Measurements from ENCODE around the gene ACTR1A.

ACTR1A gene

GRCh38 chr10:102491136-102491535 lies 11.4 kb downstream of the ACTR1A start:
- no peak overlapping the region for H3K4me3 ChIP-seq (replicated peaks; ENCODE audit: low read depth, low read length)
- DNase-seq (ENCODE audit: low read depth): no peak
- TF ChIP-seq CTCF (IDR thresholded peaks at IDR 0.05; ENCODE audit: low read length, missing control alignments): no peak

- DNase-seq (ENCODE audit: low read depth): no peak
- no peak overlapping the region for H3K4me3 ChIP-seq (replicated peaks; ENCODE audit: low read depth, low read length)
Observed at GRCh38 chr10:102485093-102485784, 17.3 kb downstream of the ACTR1A start.

GRCh38 chr10:102484021-102484420 lies 18.5 kb downstream of the ACTR1A start:
- no peak overlapping the region for H3K4me3 ChIP-seq (replicated peaks; ENCODE audit: low read depth, low read length)
- no peak for DNase-seq (ENCODE audit: low read depth)
- TF ChIP-seq CTCF (IDR thresholded peaks at IDR 0.05; ENCODE audit: low read length, missing control alignments): no peak

More at GRCh38 chr10:102485093-102485784, 17.3 kb downstream of the ACTR1A start:
- no peak for TF ChIP-seq CTCF (IDR thresholded peaks at IDR 0.05; ENCODE audit: low read length, missing control alignments)

- DNase-seq (ENCODE audit: low read depth): no peak
- no peak overlapping the region for H3K4me3 ChIP-seq (replicated peaks; ENCODE audit: low read depth, low read length)
- TF ChIP-seq CTCF (IDR thresholded peaks at IDR 0.05; ENCODE audit: low read length, missing control alignments): no peak
Observed at GRCh38 chr10:102480396-102480795, 22.1 kb downstream of the ACTR1A start.

- DNase-seq (ENCODE audit: low read depth): no peak
- no peak for TF ChIP-seq CTCF (IDR thresholded peaks at IDR 0.05; ENCODE audit: low read length, missing control alignments)
- H3K4me3 ChIP-seq (replicated peaks; ENCODE audit: low read depth, low read length): no peak overlapping the region
Observed at GRCh38 chr10:102479651-102480050, 22.9 kb downstream of the ACTR1A start.

- no peak for DNase-seq (ENCODE audit: low read depth)
- TF ChIP-seq CTCF (IDR thresholded peaks at IDR 0.05; ENCODE audit: low read length, missing control alignments): no peak
- H3K4me3 ChIP-seq (replicated peaks; ENCODE audit: low read depth, low read length): no peak overlapping the region
Observed at GRCh38 chr10:102476466-102477141, 25.9 kb downstream of the ACTR1A start.
